ENCODE data around the gene PHKB.
A peak's percentile ranks its signal among the peaks of the same experiment; 100 is the strongest.
"Not testable (repeated sequence)": the region's sequence is repeated elsewhere in the genome, so short reads cannot be mapped to it uniquely, and the experiment has no call there.

The PHKB gene

GRCh38 chr16:47664653-47665325 lies 203.7 kb downstream of the PHKB start:
- no peak overlapping the region for H3K27ac ChIP-seq (ENCODE audit: low read depth, low read length)
- H2BK5ac ChIP-seq (ENCODE audit: low read length), result no peak overlapping the region
- no peak overlapping the region for H4K8ac ChIP-seq (ENCODE audit: low read depth, low read length)
- no peak for DNase-seq
- no peak overlapping the region for H2AK5ac ChIP-seq (ENCODE audit: low read length)
- H4K5ac ChIP-seq (ENCODE audit: low read length), result no peak overlapping the region
- no peak overlapping the region for H3K18ac ChIP-seq (ENCODE audit: low read length)
- no peak overlapping the region for H3K4me3 ChIP-seq (ENCODE audit: low read length)
- H3K27me3 ChIP-seq (ENCODE audit: insufficient read depth, low read length, poor library complexity), result no peaks in the 10 kb centered on the region
- H2BK120ac ChIP-seq (ENCODE audit: low read depth, low read length), result no peak overlapping the region
- H3K4ac ChIP-seq (ENCODE audit: low read depth, low read length), result no peak overlapping the region
- H2BK15ac ChIP-seq (replicated peaks; ENCODE audit: low read depth), result no peak overlapping the region
- no peaks in the 10 kb centered on the region for H3K79me1 ChIP-seq (ENCODE audit: low read length)
- H3K4me2 ChIP-seq (ENCODE audit: low read length), result no peak overlapping the region
- peaks cover 6% of the 10 kb centered on the region for H3K4me1 ChIP-seq (ENCODE audit: control insufficient read depth, low read depth, low read length)
- H3K79me2 ChIP-seq (ENCODE audit: control insufficient read depth, insufficient read depth, low read length), result no peaks in the 10 kb centered on the region
- no peak overlapping the region for H3K56ac ChIP-seq (ENCODE audit: low read length)
- no CpG with 5 or more reads among the region's 4 CpGs for WGBS (ENCODE audit: extremely low coverage, insufficient coverage, low lambda C conversion rate)
- H3K23ac ChIP-seq (ENCODE audit: low read length), result no peak overlapping the region
- H3K36me3 ChIP-seq (ENCODE audit: control insufficient read depth, insufficient read depth, low read length), result no peaks in the 10 kb centered on the region
- no peak overlapping the region for H3K9ac ChIP-seq (ENCODE audit: low read length)

DNA sequence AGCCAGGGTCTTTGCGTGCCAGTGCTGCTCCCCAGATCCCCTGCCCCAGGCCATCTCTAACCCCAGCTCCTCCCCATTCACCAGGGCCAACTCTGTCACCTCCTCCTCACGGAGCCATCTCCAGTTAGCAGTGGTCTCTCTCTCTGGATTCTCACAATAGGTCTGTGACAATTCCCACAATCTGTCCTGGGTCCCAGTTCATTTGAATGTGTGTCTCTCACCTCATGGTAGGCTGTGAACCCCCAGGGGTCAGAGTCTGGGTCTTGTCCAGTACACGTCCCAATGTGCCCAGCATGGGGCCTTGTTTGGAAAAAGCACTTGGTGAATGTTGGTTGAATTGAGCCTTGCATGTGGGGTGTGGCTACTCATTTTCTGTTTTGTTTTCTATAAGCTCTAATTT lies 205.3 kb downstream of the PHKB start:
- no peak overlapping the region for H4K8ac ChIP-seq (ENCODE audit: low read depth, low read length)
- no peaks in the 10 kb centered on the region for H3K79me1 ChIP-seq (ENCODE audit: low read length)

DNA sequence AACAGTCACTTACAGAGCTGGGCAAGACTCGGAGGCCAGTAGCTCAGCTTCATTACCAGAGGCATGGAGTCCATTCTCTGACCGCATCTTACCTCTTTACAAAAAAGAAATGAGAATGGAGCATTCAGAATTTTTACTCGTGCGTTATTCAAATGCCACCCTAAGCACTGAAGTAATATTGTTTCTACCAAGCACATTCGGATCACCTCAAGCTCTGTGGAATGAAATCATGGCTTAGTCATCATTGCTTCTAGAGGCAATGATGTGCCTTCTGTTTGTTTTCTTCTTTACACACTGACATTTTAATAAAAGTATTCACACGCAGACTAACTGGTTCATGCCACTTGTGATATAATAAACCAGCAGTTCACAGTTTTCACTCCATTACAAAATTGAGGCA lies 206.8 kb downstream of the PHKB start:
- H3K9ac ChIP-seq (ENCODE audit: low read length), result no peak overlapping the region
- H3K23ac ChIP-seq (ENCODE audit: low read length), result no peak overlapping the region
- H3K79me1 ChIP-seq (ENCODE audit: low read length), result no peaks in the 10 kb centered on the region
- WGBS (ENCODE audit: extremely low coverage, insufficient coverage, low lambda C conversion rate), result no CpG with 5 or more reads among the region's 6 CpGs
- H4K8ac ChIP-seq (ENCODE audit: low read depth, low read length), result no peak overlapping the region
- H3K27me3 ChIP-seq (ENCODE audit: insufficient read depth, low read length, poor library complexity), result no peaks in the 10 kb centered on the region
- peaks cover 6% of the 10 kb centered on the region for H3K4me1 ChIP-seq (ENCODE audit: control insufficient read depth, low read depth, low read length)
- H2BK15ac ChIP-seq (replicated peaks; ENCODE audit: low read depth), result no peak overlapping the region
- no peak overlapping the region for H2BK120ac ChIP-seq (ENCODE audit: low read depth, low read length)
- H3K4ac ChIP-seq (ENCODE audit: low read depth, low read length), result no peak overlapping the region
- no peak overlapping the region for H3K27ac ChIP-seq (ENCODE audit: low read depth, low read length)
- peak overlapping the region; percentile 59 for H3K56ac ChIP-seq (ENCODE audit: low read length)
- no peak overlapping the region for H2AK5ac ChIP-seq (ENCODE audit: low read length)
- no peak overlapping the region for H3K18ac ChIP-seq (ENCODE audit: low read length)
- H4K5ac ChIP-seq (ENCODE audit: low read length), result no peak overlapping the region
- H2BK5ac ChIP-seq (ENCODE audit: low read length), result peak overlapping the region; percentile 54
- DNase-seq, result no peak
- H3K79me2 ChIP-seq (ENCODE audit: control insufficient read depth, insufficient read depth, low read length), result no peaks in the 10 kb centered on the region
- H3K36me3 ChIP-seq (ENCODE audit: control insufficient read depth, insufficient read depth, low read length), result no peaks in the 10 kb centered on the region
- H3K4me3 ChIP-seq (ENCODE audit: low read length), result no peak overlapping the region
- no peak overlapping the region for H3K4me2 ChIP-seq (ENCODE audit: low read length)

More for the DNA sequence above, 205.3 kb downstream of the PHKB start:
- WGBS (ENCODE audit: extremely low coverage, insufficient coverage, low lambda C conversion rate), result no CpG with 5 or more reads among the region's 3 CpGs
- H2BK120ac ChIP-seq (ENCODE audit: low read depth, low read length), result no peak overlapping the region
- H3K4me3 ChIP-seq (ENCODE audit: low read length), result no peak overlapping the region
- H3K4me2 ChIP-seq (ENCODE audit: low read length), result no peak overlapping the region
- H3K27me3 ChIP-seq (ENCODE audit: insufficient read depth, low read length, poor library complexity), result no peaks in the 10 kb centered on the region
- H3K4me1 ChIP-seq (ENCODE audit: control insufficient read depth, low read depth, low read length), result peaks cover 6% of the 10 kb centered on the region
- no peak overlapping the region for H3K9ac ChIP-seq (ENCODE audit: low read length)
- no peak overlapping the region for H3K56ac ChIP-seq (ENCODE audit: low read length)
- no peak overlapping the region for H2BK5ac ChIP-seq (ENCODE audit: low read length)
- H4K5ac ChIP-seq (ENCODE audit: low read length), result no peak overlapping the region
- H3K23ac ChIP-seq (ENCODE audit: low read length), result no peak overlapping the region
- H3K4ac ChIP-seq (ENCODE audit: low read depth, low read length), result no peak overlapping the region
- no peak overlapping the region for H3K18ac ChIP-seq (ENCODE audit: low read length)
- H3K27ac ChIP-seq (ENCODE audit: low read depth, low read length), result no peak overlapping the region
- no peaks in the 10 kb centered on the region for H3K36me3 ChIP-seq (ENCODE audit: control insufficient read depth, insufficient read depth, low read length)
- no peak overlapping the region for H2AK5ac ChIP-seq (ENCODE audit: low read length)
- peak; percentile 61 for DNase-seq
- H2BK15ac ChIP-seq (replicated peaks; ENCODE audit: low read depth), result no peak overlapping the region
- H3K79me2 ChIP-seq (ENCODE audit: control insufficient read depth, insufficient read depth, low read length), result no peaks in the 10 kb centered on the region

GRCh38 chr16:47672475-47672874 lies 211.3 kb downstream of the PHKB start:
- no peak overlapping the region for H2BK5ac ChIP-seq (ENCODE audit: low read length)
- H3K27ac ChIP-seq (ENCODE audit: low read depth, low read length), result no peak overlapping the region
- no peaks in the 10 kb centered on the region for H3K27me3 ChIP-seq (ENCODE audit: insufficient read depth, low read length, poor library complexity)
- H3K79me2 ChIP-seq (ENCODE audit: control insufficient read depth, insufficient read depth, low read length), result no peaks in the 10 kb centered on the region
- H2BK15ac ChIP-seq (replicated peaks; ENCODE audit: low read depth), result no peak overlapping the region
- H4K5ac ChIP-seq (ENCODE audit: low read length), result no peak overlapping the region
- H3K4me1 ChIP-seq (ENCODE audit: control insufficient read depth, low read depth, low read length), result peaks cover 3% of the 10 kb centered on the region
- no peak overlapping the region for H3K4me2 ChIP-seq (ENCODE audit: low read length)
- H3K36me3 ChIP-seq (ENCODE audit: control insufficient read depth, insufficient read depth, low read length), result no peaks in the 10 kb centered on the region
- no peak overlapping the region for H3K9ac ChIP-seq (ENCODE audit: low read length)
- DNase-seq, result no peak
- no peak overlapping the region for H3K56ac ChIP-seq (ENCODE audit: low read length)
- no peak overlapping the region for H3K4ac ChIP-seq (ENCODE audit: low read depth, low read length)
- H3K23ac ChIP-seq (ENCODE audit: low read length), result no peak overlapping the region
- no peak overlapping the region for H3K4me3 ChIP-seq (ENCODE audit: low read length)
- H3K79me1 ChIP-seq (ENCODE audit: low read length), result no peaks in the 10 kb centered on the region
- no peak overlapping the region for H4K8ac ChIP-seq (ENCODE audit: low read depth, low read length)
- H2BK120ac ChIP-seq (ENCODE audit: low read depth, low read length), result no peak overlapping the region
- H2AK5ac ChIP-seq (ENCODE audit: low read length), result no peak overlapping the region
- no peak overlapping the region for H3K18ac ChIP-seq (ENCODE audit: low read length)

DNA sequence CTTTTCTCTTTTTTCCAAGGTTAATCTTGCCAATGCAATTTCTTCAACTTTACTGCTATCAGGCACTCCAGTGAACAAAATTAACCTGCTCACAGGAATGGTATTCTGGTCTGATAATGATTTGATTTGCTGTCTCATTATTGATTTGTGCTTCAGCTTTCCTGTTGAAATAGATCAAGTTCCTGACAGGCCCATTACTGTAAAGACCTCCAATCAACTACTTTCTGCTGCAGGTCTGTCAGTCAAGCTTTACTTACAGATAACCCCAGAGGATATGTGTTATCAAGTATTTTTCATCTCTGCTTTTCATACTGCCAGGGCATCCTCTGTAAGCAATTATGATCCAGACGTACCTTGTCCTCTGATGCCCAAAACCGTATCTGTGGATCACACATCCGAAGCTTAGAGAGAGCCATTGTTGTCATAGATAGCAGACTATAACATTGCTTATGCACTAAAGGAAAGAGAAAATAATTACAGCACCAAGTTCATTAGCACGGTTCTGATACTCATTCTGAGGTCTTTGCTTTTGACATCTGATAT lies 215.6 kb downstream of the PHKB start:
- Histone ChIP-seq H2AK5ac (ENCODE audit: low read length) (no peak overlapping the region), H3K79me2 (ENCODE audit: control insufficient read depth, insufficient read depth, low read length) (no peaks in the 10 kb centered on the region), H4K8ac (ENCODE audit: low read depth, low read length) (no peak overlapping the region), H3K18ac (ENCODE audit: low read length) (no peak overlapping the region), H2BK15ac (replicated peaks; ENCODE audit: low read depth) (no peak overlapping the region), H4K5ac (ENCODE audit: low read length) (no peak overlapping the region), H3K4me3 (ENCODE audit: low read length) (no peak overlapping the region), H3K23ac (ENCODE audit: low read length) (no peak overlapping the region), H3K4me2 (ENCODE audit: low read length) (no peak overlapping the region), H3K27ac (ENCODE audit: low read depth, low read length) (no peak overlapping the region), H3K79me1 (ENCODE audit: low read length) (no peaks in the 10 kb centered on the region), H3K27me3 (ENCODE audit: insufficient read depth, low read length, poor library complexity) (no peaks in the 10 kb centered on the region), H2BK5ac (ENCODE audit: low read length) (no peak overlapping the region), H3K36me3 (ENCODE audit: control insufficient read depth, insufficient read depth, low read length) (no peaks in the 10 kb centered on the region), H3K56ac (ENCODE audit: low read length) (no peak overlapping the region), H3K9ac (ENCODE audit: low read length) (no peak overlapping the region), H2BK120ac (ENCODE audit: low read depth, low read length) (no peak overlapping the region), H3K4me1 (ENCODE audit: control insufficient read depth, low read depth, low read length) (no peaks in the 10 kb centered on the region), H3K4ac (ENCODE audit: low read depth, low read length) (no peak overlapping the region)
- DNase-seq, result peak; percentile 20
- WGBS (ENCODE audit: extremely low coverage, insufficient coverage, low lambda C conversion rate), result no CpG with 5 or more reads among the region's 4 CpGs

DNA sequence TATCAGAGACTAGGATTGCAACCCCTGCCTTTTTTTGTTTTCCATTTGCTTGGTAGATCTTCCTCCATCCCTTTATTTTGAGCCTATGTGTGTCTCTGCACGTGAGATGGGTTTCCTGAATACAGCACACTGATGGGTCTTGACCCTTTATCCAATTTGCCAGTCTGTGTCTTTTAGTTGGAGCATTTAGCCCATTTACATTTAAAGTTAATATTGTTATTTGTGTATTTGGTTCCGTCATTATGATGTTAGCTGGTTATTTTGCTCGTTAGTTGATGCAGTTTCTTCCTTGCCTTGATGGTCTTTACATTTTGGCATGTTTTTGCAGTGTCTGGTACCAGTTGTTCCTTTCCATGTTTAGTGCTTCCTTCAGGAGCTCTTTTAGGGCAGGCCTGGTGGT lies 220.4 kb downstream of the PHKB start:
- H2BK15ac ChIP-seq (replicated peaks; ENCODE audit: low read depth); H3K27ac ChIP-seq (ENCODE audit: low read depth, low read length); H3K23ac ChIP-seq (ENCODE audit: low read length); H3K79me2 ChIP-seq (ENCODE audit: control insufficient read depth, insufficient read depth, low read length); H3K18ac ChIP-seq (ENCODE audit: low read length); H2BK120ac ChIP-seq (ENCODE audit: low read depth, low read length); H2BK5ac ChIP-seq (ENCODE audit: low read length); H3K56ac ChIP-seq (ENCODE audit: low read length); H3K79me1 ChIP-seq (ENCODE audit: low read length); H3K27me3 ChIP-seq (ENCODE audit: insufficient read depth, low read length, poor library complexity); H3K9ac ChIP-seq (ENCODE audit: low read length); H3K36me3 ChIP-seq (ENCODE audit: control insufficient read depth, insufficient read depth, low read length); H3K4me1 ChIP-seq (ENCODE audit: control insufficient read depth, low read depth, low read length); H4K5ac ChIP-seq (ENCODE audit: low read length); H3K4me2 ChIP-seq (ENCODE audit: low read length); H2AK5ac ChIP-seq (ENCODE audit: low read length); DNase-seq; H3K4ac ChIP-seq (ENCODE audit: low read depth, low read length); H4K8ac ChIP-seq (ENCODE audit: low read depth, low read length); H3K4me3 ChIP-seq (ENCODE audit: low read length): not testable (repeated sequence)
- no CpG with 5 or more reads among the region's 3 CpGs for WGBS (ENCODE audit: extremely low coverage, insufficient coverage, low lambda C conversion rate)

All from mesendoderm (in vitro differentiated cells).